Activated CD8-positive, alpha-beta memory T cell treated with anti-CD3 and anti-CD28 coated beads for 24 hours (primary cell): ENCODE results near the gene CFAP251.
"Not testable (repeated sequence)": the region's sequence is repeated elsewhere in the genome, so short reads cannot be mapped to it uniquely, and the experiment has no call there.

ENCODE experiments used
- DNase-seq: peaks from one replicate; pipeline ENCODE4 v3.0.0-alpha.2; 2020

CFAP251 gene, protein sequence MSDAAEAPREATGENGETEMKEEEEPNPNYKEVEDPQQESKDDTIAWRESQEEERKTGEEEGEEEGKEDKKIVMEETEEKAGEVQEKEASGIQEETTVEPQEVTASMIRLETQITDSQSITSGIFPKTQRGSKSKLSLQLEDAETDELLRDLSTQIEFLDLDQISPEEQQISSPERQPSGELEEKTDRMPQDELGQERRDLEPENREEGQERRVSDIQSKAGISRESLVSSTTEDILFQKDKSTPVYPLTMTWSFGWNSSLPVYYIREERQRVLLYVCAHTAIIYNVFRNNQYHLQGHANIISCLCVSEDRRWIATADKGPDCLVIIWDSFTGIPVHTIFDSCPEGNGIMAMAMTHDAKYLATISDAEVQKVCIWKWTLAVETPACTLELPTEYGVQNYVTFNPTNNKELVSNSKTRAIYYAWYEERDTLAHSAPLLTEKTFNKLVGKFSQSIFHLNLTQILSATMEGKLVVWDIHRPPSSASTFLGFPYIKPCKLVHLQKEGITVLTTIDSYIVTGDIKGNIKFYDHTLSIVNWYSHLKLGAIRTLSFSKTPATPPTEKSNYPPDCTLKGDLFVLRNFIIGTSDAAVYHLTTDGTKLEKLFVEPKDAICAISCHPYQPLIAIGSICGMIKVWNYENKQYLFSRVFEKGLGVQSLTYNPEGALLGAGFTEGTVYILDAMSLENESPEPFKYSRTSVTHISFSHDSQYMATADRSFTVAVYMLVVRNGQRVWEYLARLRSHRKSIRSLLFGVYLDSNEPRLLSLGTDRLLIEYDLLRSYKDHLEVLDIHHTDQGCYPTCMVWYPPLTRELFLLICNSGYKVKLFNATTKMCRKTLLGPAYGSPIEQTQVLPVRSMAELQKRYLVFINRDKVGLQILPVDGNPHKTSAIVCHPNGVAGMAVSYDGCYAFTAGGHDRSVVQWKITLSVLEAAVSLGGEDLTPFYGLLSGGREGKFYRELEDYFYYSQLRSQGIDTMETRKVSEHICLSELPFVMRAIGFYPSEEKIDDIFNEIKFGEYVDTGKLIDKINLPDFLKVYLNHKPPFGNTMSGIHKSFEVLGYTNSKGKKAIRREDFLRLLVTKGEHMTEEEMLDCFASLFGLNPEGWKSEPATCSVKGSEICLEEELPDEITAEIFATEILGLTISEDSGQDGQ

DNA sequence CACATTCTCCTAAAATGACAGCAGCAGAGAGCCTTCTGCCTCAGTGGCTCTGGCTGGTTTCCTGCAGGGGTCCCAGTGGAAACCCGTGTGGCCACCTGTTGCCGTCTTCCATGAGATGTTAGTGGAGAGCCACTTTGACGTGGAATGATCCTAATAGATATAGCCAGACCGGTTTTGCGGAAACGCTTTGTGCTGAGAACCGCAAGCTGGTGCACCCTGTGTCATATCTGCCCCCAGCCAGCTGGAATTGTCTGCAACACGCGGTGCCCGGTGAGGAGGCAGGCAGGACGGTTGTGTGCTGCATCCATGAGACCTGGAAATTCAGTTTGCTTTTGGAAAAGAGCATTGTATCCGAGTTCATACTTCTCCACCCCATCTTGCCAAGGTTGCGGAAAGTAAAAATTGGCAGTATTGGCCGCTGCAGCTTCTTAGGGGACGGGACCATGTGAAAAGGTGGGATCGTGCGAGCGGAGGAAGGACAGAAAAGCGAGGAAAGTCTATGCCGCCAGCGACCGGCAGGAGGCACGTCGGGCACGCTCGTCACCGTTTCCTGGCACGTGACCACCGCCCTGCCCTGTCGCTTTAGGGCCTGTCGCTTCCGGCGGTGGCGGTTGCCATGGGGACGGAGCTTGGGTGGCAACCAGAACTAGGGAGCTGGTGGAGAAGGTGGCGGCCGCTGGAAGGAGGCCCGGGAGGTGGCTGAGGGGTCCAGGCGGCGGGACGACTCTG, at the start of gene CFAP251:
TSS of gene CFAP251 (plus strand) at position 643 of the 729 bp plus-strand sequence. CDS start 2,714 bp downstream, outside the sequence.
- DNase-seq, result peak; percentile 95

DNA sequence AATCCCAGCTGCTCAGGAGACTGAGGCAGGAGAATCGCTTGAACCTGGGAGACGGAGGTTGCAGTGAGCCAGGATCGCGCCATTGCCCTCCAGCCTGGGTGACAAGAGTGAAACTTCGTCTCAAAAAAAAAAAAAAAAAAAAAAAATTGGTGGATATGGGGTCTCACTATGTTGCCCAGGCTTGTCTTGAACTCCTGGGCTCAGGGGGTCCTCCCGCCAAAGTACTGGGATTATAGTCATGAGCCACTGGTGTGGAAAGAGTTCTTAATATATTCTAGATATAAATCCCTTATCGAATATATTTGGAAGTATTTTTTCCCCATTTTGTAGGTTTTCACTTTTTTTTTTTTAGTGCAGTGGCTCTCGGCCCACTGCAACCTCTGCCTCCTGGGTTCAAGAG, 49.2 kb upstream of the CFAP251 start:
- not testable (repeated sequence) for DNase-seq

DNA sequence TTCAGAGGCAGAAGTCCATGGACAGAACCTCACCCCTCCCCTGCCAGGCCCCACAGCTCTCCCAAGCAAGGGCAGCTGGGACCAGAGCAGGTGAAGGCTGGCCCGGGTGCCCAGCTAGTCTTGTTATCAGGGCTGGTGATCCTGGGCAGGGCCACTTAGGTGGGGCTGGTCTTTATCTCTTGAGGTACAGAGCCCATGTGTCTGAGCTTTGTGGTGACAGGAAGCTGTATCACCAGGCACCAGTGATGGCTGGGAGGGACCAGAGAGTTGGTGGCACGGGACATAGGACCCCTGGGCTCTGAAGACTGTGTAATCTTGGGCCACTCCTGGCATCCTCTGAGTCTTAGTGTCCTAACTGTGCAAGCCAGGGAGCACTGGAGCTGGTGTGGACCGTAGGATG, 46.9 kb upstream of the CFAP251 start:
- no peak for DNase-seq

DNA sequence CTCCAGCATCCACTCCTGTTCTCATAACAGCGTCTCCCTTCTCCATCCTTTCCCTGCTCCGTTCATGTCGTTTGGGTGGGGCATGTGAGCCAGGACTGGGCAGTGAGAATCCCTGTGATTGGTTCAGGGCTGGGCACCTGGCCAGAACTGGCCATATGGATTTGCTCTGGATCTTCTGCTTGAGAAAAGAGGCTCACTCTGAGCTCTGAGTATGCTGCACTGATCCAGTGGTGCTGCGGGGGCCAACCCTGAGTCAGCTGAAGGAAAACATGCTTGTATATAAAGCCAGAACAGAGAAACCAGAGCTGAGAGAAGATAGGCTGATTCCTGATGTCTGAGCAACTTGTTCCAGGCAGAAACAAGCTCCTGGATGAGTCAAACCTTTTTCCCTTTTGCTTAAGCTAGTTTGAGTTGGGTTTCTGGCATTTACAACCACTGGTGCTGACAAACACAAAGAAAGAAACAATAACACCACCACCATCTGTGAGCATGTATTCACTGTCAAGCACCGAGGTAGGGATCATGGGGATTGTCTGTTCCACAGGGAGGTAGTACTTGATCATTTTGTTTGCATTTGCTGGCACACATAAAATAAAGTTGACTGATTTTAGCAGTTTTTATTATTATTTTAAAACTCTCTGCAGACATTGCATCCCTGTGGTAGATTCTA, 45.7 kb upstream of the CFAP251 start:
- no peak for DNase-seq

DNA sequence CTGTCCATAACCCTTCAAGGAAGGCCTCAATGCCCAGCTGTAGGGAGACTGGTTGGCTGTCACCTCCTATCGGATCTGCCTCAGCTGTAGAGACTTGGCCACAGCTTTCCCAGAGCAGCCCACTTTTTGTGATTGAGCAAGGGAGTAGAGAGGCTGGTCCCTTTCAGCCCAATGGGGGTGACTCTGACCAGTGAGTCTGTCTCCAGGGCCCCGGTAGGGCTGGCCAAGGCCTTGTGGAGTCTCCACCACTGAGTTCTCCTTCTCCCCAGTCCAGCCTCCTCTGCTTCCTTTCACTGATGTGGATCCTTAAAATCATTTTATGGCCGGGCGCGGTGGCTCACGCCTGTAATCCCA, 45.2 kb upstream of the CFAP251 start:
- no peak for DNase-seq

DNA sequence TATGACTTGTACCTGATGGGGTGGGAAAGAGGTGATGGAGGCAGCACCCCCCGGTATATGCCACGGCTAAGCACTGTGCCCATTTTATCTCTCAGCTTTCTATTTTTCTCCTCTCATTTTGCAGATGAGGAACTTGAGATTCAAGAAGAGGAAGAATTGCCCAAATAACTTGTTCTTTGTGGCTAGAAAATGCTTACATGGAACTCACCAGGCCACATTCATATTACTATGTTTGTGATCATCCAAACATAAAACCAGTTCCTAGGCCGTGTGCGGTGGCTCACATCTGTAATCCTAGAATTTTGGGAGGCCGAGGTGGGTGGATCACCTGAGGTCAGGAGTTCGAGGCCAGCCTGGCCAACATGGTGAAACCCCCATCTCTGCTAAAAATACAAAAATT, 44.3 kb upstream of the CFAP251 start:
- DNase-seq, result no peak

DNA sequence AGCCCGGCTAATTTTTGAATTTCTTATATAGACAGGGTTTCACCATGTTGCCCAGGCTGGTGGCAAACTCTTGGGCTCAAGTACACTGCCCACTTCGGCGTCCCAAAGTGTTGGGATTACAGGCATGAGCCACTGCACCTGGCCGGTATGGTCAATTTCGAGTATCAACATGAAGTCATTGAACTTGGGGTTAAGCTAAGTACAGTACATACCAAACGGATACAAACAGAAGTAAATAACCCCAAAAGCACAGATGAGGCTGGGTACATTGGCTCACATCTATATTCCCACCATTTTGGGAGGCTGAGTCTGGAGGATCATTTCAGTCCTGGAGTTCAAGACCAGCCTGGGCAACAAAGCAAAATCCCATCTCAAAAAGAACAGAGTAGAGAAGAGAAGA, 42.8 kb upstream of the CFAP251 start:
- no peak for DNase-seq

DNA sequence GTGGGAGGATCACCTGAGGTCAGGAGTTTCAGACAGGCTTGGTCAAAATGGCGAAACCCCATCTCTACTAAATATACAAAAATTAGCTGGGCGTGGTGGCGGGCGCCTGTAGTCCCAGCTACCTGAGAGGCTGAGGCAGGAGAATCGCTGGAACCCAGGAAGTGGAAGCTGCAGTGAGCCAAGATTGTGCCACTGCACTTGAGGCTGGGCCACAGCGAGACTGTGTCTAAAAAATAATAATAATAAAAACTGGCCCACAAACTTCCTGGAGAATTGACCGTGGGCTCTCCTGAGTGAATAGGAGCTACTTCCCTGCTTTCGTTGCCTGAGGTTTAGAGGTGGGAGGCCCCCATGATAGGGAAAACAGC, 42.3 kb upstream of the CFAP251 start:
- not testable (repeated sequence) for DNase-seq

DNA sequence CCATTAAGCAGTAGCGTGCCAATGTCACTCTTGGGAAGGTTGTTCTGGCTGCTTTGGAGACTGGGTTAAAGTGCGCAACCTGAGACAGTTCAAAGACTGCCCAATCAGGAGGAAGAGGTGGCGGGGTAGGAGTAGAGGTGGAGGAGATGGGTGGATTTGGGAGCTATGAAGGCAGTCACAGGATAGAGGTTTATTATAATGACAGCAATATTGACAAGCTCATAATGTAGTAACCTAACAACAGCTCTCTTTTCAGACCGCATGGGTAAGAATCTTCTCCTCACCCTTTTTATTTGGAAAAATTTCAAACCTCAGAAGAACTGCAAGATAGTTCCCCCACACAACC, 35.1 kb upstream of the CFAP251 start:
- DNase-seq, result no peak

DNA sequence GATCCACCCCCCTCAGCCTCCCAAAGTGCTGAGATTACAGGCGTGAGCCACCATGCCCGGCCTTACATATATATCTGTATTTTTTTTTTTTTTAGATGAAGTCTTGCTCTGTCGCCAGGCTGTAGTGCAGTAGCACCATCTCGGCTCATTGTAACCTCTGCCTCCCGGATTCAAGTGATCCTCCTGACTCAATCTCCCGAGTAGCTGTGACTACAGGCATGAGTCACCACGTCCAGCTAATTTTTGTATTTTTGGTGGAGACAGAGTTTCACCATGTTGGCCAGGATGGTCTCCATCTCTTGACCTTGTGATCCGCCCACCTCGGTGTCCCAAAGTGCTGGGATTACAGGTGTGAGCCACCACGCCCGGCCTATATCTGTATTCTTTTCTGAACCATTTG, 33.3 kb upstream of the CFAP251 start:
- DNase-seq, result not testable (repeated sequence)

DNA sequence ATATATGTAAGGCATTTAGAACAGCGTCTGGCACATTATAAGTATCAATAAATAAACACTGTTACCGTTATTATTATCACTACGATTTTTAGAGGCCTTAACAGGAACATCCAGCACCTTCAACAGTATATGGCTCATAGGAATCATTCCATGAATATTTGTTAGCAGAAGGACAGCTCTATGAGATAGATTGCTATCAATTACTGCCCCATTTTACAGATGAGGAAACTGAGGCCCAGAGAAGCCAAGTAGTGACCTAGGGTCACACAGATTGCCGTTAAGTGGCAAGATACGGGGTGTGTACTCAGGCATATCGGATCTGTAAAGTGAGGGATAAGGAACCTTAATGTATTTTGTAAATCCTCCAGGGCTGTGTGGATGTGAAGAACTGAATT, 30.3 kb upstream of the CFAP251 start:
- DNase-seq, result no peak

DNA sequence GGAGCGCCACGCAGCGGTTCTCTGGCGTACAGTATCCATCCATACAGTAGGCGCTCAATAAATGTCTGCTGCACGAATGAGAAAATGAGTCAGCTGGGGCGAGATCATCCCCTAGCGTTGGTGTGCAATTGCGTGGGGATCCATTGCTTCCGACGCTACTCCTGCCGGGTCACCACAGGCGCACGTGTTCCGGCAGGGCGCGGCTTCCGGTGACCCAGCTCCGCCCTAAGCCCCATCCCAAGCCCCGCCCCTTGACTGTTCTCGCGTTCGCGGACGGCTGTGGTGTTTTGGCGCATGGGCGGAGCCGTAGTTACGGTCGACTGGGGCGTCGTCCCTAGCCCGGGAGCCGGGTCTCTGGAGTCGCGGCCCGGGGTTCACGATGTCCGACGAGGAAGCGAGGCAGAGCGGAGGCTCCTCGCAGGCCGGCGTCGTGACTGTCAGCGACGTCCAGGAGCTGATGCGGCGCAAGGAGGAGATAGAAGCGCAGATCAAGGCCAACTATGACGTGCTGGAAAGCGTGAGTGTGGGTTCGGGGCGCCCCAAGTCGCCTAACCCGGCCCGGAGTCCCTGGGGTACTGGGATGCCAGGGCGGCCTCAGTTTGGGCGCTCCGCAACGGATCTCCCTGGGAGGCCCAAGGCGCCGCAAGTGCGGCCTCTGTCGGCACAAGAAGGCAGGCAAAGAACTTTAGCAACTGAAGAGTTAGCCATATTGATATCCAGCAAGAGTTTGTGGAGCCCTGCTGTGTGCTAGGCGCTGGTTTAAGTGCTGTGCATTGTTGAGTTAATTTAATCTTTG, 29.7 kb upstream of the CFAP251 start, which contains the start of gene PSMD9:
TSS of gene PSMD9 (plus strand) at position 313 of the 796 bp plus-strand sequence. CDS start at position 380, 67 bp downstream.
- DNase-seq, result peak; percentile 99

DNA sequence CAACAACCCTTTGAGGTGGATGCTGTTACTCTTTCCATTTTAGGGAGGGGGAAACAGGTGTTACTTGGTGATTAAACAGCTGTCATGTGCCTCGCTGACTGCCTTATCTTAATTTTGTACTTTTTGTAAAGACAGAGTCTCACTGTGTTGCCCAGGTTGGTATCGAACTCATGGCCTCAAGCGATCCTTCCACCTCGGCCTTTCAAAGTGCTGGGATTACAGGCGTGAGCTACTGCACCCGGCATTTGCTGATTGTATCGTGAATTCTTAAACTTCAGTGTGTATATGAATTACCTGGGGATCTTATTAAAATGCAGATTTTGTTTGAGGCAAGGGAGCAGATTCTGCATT, 29.1 kb upstream of the CFAP251 start:
- DNase-seq, result no peak

DNA sequence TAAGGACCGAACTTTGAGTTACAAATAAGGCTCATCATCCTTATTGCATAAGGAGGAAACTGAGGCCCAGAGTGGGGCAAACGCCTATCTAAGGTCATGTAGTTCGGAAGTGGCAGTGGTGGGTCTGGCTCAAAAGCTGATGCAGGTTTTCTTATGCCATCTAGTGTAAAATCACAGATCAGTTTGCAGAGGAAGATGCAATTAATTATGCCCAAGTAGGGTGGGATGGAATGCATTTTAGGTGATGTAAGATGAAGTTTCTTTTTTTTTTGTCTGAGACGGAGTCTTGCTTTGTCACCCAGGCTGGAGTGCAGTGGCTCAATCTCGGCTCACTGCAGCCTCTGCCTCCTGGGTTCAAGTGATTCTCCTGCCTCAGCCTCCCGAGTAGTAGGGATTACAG, 28.7 kb upstream of the CFAP251 start:
- not testable (repeated sequence) for DNase-seq

DNA sequence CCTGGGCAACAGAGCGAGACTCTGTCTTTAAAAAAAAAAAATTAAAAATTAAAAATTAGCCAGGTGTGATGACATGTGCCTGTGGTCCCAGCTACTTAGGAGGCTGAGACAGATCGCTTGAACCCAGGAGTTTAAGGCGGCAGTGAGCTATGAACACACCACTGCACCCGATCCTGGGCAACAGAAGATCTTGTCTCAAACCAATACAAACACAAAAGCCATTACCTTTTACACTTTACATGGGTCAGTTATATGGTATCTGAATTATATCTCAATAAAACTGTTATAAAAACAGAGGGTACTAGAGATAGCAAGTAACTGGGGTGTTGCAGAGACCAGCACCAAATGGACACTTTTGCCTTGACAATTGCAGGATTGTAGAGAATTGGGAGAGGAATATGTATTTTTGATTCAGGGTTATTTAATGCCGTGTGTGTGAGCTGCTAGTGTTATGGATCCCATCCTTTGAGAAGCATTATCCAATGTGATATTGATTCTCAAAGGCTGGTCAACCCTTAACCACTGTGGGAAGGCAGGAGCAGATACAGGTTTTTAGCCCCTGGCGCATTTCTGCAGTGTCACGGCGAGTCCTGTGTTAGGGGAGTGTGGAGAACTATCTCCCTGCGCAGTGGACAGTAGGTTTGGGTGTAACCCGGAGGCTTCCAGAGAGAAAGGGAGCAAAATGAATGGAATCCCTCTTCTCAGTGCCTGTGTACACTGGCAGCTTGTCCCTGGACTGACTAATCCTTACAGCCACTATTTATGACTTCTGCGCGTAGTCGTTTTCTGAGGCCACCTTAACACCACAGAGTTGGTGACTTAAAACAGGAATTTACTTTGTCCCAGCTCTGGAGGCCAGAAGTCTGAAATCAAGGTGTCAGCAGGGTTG, 25.5 kb upstream of the CFAP251 start:
- DNase-seq, result no peak

DNA sequence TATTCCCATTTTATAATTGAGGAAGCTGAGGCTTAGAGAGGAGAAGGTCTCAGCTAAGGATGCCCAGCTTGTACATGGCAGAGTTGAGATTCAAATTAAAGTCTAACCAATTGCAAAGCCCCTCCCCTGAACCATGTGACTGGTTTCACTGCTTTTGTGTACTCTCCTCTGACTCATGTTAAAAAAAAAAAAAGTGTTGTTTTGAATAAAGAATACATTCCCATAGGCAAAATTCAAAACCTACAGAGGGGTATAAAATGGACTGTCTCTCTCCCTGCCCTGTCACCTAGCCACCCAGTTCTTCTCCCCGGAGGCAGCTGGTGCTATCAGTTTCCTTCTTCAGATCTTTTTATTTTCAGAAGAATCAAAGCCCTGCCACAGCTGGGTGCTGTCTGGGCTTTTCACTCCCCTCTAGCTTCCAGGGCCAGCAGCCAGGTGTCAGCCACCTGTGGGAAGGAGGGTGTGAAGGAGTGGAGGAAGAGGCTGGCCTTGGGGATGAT, 24.4 kb upstream of the CFAP251 start:
- no peak for DNase-seq

DNA sequence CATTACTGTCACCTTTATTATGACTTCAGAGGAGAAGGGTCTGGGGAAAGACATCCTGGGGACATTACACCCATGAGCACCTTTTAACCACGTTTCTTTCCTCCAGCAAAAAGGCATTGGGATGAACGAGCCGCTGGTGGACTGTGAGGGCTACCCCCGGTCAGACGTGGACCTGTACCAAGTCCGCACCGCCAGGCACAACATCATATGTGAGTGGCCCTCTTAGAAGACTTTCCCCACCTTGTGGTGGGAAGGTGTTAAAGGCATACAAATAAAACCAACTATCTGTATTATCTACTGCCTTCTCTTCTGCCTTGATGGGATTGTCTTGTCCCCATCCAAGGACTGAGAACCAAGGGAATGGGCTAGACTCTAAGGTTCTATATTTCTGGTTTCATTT, 23.8 kb upstream of the CFAP251 start:
- no peak for DNase-seq

DNA sequence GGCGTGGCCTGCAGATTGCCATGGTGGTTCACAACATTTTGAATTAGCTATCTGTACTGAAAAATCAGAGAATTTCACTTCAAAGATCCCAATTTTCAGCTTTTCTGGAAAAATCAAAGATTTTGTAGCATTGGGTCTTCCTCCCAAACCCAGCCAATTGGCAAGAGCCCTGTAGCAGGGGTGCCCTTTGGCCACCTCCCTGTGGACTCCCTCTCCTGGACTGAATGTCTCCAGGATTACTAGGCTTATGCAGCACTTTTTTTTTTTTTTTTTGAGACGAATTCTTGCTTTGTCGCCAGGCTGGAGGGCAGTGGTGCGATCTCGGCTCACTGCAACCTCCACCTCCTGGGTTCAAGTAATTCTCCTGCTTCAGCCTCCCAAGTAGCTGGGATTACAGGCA, 20.1 kb upstream of the CFAP251 start:
- DNase-seq, result no peak

DNA sequence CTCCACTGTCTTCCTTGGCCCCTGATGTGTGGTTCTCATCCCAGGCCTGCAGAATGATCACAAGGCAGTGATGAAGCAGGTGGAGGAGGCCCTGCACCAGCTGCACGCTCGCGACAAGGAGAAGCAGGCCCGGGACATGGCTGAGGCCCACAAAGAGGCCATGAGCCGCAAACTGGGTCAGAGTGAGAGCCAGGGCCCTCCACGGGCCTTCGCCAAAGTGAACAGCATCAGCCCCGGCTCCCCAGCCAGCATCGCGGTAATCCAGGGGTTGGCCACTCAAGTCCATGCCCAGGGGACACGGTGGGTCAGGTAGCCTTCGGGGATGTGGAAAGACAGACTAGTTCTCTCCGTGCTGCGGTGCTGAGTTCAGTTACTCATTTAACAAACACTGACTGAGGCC, 18.8 kb upstream of the CFAP251 start:
- no peak for DNase-seq

DNA sequence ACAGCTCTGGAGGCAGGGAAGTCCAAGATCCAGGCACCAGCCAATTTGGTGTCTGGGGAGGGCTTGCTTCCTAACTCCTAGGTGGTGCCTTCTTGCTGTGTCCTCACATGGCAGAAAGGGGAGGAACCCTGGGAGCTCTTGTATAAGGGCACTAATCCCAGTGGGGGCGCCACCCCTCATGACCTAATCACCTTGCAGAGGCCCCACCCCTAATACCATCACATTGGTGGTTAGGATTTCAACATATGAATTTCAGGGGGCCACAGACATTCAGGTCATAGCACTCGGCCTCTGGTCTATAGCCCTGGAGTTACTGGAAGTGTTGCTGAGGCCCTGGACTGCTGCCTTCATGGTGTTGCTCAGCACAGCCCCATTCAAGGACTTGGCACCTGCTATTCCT, 15.2 kb upstream of the CFAP251 start:
- no peak for DNase-seq
